Mucosa of gallbladder (tissue), 1 donor: ENCODE results near the gene PTX4. TPM values are rescaled to one million over a fixed set of nuclear protein-coding genes. Genes with fewer than 3 reads are reported as not detected.

Experiments
- DNase-seq: peaks from one replicate; pipeline ENCODE4 v3.0.0-alpha.2; 2020; ENCODE audit warnings: low spot score
- total RNA-seq: library from RNA; stranded (reverse); gene quantifications from one replicate; pipeline ENCODE4 v1.2.1, GENCODE V29; 2021
- donor health status: DM: no; HTN: no; CAD: no.

Gene PTX4
- total RNA-seq, 1 donor from 2014 or later = 0.14 TPM

DNA sequence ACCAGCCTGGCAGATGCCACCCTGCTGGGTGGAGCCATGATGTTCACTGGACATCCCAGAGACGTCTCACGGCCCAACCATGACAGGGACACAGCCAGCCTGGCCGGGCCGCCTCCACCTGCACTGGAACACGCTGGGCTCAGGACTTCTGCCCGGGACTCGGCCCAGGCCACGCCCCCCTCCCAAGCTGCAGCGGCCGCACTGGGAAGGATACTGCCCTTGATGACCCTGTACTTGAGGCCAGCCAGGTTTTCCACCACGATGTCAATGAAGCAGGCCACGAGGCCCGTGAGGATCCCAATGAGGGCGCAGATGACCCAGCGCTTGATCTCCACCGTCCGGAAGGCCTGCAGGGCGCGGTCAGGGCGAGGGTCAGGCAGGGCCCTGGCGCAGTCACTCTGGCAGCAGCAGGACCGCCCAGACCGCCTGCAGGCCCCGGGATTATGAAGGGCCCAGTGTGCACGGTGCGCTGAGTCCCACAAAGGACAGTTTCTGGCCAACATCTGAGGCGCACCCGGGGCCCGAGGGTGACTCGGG, 28.1 kb downstream of the PTX4 start:
- DNase-seq = no peak

DNA sequence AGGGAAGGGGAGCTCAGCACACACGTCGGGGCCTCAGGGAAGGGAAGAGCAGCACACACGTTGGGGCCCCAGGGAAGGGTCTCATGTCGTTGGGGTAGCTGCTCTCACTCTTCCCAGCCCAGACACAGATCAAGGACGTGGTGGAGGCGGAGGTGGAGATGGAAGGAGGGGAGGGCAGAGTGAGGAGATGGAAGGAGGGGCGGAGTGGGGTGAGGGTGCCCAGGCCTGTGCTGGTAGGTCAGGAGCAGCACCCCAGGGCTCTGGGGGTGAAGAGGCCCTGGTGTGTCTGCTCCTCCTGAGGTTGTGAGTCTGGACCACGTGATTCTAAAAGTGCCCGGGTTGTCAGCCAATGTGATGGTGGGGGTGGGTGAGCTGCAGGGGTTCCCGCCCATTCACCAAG, 28.8 kb downstream of the PTX4 start:
- no peak for DNase-seq

DNA sequence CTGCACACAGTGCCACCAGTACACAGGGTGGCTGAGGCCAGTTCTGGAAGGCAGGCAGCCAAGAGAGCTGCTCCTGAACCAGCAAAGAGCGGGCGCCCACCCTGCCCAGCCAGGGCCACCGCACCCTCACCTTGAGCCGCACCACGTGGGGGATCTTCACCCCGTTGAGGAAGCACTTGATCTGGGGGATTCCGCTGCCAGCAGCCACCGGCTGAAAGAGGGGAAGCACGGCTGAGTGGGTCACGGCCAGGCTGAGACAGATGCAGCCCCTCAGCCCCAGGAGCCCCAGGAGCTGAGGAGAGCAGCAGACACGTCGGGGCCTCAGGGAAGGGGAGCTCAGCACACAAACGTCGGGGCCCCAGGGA, 29.8 kb downstream of the PTX4 start:
- no peak for DNase-seq

DNA sequence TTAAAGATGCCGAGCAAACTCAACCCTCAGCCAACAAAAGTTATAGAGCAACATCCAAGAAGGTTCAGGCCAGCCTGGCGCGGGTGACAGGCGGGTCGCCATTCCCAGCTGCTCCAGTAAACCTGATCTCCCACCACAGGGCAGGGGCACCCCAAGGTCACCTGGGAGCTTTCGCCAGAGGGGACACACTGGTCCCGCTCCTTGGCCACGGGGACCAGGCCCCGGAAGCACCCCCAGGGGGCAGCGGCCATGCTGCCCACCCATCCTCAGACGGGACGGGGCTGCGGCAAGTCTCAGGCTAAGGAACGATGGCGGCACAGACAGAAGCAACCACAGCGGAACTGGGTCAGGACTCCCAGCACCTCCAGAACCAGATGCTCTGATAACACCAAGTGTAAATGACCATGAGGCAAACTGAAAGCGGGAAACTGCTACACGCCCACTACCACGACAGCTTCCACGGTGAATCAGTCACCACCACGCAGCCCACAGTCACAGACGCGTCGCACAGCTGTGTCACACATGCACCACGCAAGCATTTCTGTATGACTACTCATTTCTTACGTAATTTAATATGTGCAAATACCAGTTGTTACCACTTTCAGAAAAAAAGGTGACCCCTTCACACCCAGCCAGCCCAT, 30.3 kb downstream of the PTX4 start:
- no peak for DNase-seq

DNA sequence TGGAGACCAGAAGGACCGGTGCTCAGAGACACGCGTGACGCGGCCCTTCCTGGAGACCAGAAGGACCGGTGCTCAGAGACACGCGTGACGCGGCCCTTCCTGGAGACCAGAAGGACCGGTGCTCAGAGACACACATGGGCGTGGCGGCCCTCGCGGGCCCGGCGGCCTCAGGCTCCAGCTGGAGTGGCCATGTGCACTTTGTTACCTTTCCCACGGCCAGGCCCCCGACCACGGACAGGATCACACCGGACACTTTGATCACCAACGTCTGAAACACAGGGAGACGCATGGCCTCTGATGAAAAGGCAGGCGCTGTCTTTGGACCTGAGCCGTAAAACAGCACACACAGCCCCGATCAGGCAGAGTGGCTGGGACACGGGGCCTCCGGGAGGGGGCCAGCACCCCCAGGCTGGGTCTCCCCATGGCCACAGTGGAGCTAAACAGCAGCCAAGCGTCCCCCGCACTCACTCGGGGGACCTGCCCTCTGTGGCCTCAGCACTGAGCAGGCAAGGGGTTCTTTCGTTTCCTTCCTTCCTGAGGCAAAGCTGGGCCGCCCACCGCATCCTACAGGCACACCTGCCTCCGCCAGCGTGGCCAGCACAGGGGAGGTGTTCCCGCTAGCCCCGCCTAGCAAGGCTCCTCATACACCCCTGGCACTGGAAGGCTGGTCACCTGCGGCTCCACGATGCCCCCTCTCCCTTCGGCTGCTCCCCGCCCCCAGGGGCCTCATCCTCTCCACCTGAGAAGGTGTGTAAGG, 31.1 kb downstream of the PTX4 start:
- no peak for DNase-seq

DNA sequence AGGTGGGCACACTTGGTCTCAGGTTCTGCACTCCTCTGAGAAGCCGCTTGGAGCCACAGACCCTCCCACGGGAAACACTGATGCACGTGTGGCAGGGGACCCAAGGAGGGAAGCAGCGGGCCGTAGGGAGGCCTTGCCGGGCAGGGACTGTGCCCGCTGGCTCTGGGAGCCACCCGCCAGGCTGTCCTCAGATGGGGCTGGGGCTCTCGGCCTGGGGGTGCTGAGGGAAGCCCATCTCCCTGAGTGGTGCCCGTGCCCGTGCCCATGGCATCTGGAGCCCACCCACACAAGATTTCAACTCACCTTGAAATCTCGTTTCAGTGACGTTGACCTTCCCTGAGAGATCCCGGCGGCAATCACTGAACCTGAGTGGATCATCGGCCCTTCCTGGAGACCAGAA, 31.8 kb downstream of the PTX4 start:
- no peak for DNase-seq

DNA sequence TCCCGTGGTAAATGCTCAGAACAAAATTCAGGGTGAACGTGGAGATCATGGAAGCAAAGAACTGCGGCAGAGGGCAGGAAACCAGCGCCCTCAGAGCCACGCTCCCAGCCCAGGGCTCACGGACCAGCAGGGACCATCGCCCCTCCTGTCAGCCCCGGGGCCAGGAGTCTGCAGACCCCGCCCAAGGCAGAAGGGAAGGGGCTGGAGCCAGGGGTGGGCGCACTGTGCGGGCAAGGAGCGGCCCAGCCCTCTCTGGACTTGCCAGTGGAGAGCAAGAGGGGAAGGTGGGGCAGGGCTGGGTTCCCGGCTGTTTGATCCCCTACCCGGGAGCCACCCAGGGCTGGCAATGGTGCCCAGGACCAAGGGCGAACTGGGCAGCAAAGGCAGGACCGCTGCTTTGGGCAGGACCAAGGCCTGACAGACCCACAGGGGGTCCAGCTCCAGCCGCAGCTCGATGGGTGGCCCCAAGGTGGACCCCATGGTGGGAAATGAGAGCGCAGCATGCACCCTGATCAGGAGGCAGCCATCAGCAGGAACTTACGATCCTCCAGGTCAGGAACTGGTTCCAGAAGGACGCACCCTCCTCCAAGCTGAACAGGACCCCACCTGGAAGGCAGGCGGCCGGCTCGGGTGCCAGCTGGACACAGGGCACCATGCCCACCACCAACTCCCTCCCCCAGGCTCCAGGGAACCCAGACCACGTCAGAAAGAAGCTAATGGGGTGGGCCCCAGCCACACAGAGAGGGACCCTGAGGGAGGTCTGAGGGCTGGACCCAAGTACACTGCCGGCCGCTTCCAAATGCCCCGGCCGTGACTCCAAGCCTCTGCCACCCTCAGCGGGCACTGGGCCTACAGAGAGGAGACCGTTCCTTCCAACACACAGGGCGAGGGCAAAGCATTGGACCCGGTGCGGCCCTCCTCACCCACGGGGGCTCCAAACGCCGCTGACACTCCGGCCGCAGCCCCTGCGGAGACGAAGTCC, 33.3 kb downstream of the PTX4 start:
- DNase-seq = no peak

DNA sequence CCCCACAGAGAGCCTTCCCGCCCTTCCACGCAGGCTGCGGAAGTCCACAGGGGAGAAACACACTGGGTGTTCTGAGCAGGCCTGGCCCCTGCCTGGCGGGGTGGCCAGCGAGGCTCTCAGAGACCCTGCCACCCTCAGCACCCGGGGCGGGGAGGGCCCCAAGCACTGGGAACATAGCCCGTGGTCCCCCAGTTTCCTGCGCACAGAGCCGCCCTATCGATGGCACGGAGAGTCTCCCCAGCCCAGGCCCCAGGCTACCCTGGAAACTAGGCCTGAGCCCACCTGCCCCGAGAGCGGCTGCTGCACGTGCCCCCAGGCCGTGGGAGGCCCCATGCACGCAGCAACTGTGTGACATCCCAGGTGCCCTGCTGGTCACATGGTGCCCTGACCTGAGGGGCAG, 34.2 kb downstream of the PTX4 start:
- DNase-seq = no peak

DNA sequence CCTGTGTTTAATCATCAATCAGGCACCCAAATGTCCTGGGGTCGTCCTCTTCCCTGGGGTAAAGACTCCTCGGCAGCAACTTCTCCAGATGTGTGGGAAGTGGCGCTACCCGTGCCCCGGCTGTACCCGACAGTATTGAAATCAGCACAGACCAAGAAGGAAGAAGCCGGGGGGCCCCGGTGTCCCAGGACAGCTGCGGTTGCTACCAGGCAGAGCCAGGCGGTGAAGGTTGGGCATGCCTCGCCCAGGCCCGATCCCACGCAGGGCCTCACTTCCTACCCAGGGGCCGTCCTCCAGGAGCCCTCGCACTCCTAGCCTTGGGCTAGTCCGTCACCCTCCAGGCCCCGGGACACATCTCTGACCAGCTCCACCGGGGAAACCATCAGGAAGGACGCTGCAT, 35.4 kb downstream of the PTX4 start:
- no peak for DNase-seq

DNA sequence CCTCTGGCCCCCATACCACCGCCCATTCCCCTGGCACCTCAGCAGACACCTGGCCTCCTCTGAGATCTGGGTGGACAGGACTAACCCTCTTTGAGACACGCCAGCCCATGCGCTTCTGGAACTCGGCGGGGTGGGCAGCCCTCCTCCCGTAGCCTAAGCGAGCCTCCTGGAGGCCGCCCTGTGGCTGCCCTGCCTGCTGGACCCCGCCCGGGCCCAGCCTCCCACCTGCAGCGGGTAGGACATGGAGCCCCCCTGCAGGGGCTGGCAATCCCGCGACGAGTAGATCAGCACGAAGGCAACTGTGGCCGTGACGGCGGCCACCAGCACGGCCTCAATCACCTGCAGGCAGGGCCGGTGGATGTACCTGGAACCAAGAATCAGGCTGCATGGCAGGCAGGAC, 36.2 kb downstream of the PTX4 start:
- no peak for DNase-seq

DNA sequence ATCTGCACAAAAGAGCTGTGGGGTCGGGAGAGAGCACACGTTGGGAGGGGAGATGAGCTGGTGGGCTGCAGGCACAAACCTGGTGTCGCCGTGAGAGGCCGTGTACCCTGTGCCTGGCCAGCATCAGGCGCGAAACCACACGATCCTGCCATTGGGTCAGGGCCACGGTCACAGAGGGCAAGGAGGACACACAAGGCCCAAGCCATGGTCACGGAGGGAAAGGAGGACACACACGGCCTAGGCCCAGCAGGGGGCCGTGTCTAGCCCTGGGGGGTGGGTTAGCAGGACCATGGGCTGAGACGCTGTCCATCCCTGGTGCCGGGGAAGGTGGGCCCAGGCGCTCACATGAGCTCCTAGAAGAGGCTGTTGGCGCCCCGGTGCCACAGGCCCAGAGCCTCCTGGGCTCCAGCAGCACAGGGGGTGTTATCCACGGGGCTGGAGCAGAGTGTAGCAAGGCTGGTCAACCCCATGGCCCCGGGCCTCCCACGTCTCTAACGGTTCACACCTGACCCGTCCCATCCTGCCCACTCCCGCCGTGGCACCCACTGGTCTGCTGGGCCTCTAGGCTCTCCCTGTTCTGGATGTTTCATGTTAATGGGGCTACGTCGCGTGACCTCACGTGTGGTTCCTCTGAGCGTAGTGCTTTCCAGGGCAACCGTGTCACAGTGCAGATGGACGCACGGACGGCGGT, 36.9 kb downstream of the PTX4 start:
- no peak for DNase-seq

DNA sequence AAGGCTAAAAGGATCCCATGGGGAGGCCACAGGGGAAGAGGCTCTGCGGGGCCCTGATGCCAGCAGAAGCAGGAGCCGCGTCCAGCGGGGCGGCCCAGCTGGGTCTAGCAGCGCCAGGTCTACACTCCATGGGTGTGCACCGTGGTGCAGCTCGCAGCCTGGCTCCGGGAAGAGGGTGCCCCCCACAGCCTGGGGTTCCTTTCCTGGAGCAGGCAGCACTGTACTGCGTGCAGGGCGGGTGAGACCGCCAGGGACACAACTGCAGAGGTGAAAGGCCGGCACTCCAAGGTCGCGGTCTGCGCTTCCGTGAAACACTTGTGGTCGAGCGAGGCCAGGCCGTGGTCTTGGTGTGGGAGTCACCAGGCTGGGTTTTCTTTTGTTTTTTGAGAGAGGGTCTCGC, 37.9 kb downstream of the PTX4 start:
- no peak for DNase-seq

DNA sequence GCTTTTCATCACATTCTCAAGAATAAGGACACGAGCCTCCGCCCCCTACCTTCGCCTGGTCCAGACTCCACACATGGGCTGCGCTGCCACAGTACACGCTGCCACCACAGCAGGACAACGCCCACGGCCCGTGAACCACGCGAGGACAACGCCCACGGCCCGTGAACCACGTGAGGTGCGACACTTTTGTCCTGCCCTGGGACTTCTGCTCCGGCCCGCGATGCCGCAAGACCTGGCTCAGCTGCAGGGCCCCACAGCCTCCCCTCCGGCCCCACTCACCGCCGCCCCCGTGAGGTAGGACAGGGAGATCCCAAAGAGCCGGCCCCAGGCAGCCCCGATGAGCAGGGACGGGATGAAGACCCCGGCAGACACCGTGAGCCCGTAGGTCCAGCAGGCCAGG, 38.5 kb downstream of the PTX4 start:
- DNase-seq = no peak

DNA sequence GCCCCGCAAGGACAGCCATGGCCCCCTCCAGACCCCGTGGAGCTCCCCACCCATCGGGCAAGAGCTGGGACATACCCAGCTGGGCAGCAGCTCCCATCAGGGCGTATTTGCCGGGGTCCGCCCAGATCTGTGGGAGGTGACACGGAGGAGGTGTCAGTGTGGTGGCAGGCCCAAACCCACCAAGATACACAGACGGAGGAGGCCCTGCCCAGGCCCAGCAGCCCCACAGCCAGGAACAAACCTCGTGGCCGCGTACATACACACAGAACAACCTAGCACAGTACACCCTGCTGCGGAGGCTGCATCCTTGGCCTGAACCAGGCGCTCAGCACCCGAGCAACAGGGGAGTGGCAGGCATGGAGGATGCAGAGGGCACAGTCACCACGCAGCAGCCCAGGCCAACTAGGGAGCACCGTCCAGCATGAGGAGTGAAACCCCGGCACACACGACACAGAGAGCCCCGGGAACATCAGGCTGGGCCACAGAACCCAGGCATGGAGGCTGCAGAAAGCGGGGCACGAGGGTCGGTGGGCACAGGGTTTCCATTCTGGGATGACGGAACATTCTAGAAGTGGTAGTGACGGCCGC, 39.4 kb downstream of the PTX4 start:
- DNase-seq = no peak

DNA sequence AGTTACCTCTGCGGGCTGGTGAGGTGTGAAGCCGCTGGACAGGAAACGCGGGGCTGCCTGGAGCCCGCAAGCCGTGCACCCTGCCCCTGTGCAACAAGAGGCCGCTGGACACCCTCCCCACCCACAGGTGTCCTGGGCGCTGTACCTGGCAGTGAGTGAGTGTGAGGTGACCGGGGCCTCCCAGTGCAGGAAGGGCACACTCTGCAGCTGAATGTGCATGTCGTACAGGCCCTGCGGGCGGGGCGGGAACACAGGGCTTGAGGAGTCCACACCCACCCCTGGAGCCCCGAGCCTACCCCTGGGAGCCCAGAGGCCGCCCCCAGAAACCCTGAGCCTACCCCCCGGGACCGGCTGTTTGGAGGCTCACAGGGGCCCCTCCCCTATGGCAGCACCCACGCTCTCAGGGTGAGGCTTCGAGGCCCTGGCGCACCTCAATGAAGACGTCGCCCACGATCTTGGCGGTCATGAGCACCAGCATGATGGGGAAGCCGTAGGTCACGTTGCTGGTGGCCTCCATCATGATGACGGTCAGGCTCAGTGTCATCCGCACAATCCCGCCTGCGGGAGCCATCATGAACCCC, 40.1 kb downstream of the PTX4 start:
- DNase-seq = no peak

DNA sequence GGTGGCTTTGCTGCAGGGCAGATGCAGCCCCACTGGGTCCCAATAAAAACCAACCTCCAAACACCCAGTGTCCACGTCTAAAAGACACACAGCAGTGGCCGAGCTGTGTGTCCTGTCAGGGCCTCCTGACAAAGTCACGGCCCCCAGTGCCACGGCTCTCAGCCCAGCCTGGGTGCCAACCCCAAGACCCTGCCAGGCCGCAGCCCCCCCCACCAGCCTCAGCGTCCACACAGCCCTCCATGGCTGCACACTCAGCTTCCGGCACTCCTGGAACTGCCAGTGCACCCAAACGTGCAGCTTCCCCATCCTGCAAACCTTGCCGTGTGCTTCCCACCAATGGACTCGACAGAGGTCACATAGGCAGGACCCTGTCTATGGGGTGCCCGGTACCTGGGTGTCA, 40.8 kb downstream of the PTX4 start:
- DNase-seq = no peak

DNA sequence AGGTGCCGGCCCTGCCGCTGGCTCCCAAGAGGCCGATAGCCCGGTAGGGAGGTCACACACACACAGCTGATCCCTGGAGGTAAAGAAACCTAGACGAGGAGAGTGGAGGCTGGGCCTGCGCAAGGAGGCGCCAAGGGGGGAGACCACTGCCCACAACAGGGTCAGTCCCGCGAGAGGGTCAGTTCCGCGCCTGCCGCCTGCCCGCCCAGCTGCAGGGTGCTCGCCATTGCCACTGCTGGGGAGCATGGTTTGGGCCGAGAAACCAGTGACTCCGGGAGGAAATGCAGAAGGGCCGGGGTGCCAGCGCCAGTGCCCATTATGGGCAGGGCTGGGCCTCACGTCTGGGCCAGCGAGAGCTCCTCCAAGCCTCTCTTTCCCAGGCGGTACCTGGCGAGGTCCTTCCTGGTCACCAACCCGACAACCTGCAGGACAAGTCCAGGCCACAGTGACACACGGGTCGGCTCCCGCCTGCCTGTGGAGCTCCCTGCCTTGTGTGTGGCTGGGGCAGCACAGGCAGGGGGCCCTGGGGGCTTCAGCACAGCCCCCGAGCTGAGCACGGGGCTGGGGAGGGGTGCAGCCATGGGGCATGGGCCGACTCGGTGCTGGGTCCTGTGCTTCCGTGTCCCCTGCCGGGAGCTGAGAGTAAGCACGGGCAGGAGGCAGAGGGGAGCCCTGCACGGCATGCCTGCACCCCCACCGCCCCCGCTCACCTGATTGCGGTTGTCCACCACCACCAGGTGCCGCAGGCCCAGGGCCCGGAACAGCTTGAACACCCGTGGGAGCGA, 42.3 kb downstream of the PTX4 start:
- no peak for DNase-seq

DNA sequence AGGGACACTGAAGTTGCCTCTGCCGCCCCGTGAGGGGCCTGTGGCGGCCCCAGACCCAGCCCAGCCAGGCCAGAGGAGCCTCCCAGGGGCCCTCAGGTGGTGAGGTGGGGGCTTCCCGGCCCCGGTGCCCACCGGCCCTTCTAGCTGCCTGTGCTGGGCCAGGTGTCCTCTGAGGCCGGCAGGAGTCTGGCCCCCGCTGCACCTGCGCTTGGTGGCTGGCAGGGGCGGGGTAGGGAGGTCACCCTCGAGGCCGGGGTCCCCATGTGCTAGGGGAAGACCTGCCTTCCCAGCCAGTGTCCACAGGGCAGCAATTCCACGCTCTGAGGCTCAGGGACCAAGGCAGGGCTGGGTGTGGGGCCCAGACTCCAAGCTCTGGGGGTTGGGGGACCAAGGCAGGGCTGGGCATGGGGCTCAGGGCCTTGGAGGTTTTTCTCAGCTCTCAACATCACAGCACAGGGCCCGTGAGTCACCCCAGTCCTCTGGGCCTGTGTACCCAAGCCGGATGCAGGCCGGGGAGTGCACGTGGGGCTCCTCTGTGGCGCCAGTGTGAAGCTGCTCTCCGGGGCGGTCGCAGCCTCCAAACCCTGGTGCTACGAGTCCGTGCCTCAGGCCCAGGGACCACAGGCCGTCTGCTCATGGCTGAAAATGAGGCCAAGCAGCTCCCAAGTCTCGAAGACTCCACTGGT, 43.1 kb downstream of the PTX4 start:
- no peak for DNase-seq

DNA sequence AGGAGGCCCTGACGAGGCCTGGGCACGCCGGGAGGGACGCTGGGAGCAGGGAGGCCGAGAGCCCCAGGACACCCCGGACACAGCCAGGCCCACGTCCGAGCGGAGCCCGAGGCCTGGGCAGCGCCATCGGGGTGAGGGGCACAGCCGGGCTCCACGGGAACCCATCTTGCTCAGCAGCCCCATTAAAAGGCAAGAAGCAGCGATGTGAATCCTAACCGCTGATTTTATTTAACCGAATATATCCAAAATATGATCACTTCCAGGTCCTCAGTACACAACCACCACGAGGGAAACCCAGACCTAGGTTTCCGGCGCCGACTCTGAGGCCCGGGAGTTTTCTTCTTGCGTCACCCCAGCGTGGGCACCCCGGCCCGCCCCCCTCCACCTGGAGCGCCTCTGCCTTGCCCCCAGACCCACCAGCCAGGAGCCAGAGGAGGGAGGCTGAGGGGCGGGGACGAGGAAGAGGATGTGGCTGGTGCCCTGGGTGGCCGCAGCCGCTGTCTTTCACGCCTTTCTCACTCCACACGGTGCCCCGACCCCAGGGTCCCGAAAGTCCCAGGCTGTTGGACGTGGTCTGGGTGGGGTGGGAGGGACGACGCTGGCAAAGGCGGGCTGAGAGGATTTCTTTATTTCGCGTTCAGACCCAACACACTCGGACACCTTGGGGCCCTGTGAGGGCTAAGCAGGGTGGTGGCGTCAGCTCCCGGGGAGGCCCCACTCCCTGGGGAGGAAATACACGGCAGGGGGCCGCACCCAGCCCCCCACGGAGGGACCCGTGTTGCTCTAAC, 43.8 kb downstream of the PTX4 start:
- DNase-seq = no peak
